Activated CD8-positive, alpha-beta T cell treated with anti-CD3 and anti-CD28 coated beads, Interleukin-2, amount 10 ng/mL, durations not matched to agents 7 days and 5 days (primary cell): Measurements from ENCODE around the gene NME7. TPM values are rescaled to one million over a fixed set of nuclear protein-coding genes. Genes with fewer than 3 reads are reported as not detected.

Experiments
- ATAC-seq: fragments of 150-1000 bp; cut with Tn5 transposase; one replicate; pipeline ENCODE4 v1.10.0; 2021; ENCODE audit warnings: moderate library complexity
- CTCF ChIA-PET: fragments of 350-600 bp; sonication (Branson Sonifier 250); formaldehyde crosslinking; loops from one replicate; lab custom pipeline; 2021; ENCODE audit warnings: antibody characterized with exemption; lab: Charles Lee
- POLR2A ChIA-PET: fragments of 350-600 bp; sonication (Branson Sonifier 250); formaldehyde crosslinking; loops from one replicate; lab custom pipeline; 2021; ENCODE audit warnings: antibody characterized with exemption; lab: Charles Lee
- DNase-seq: peaks from one replicate; pipeline ENCODE4 v3.0.0-alpha.2; 2020
- H3K27ac Mint-ChIP-seq: one replicate; pipeline ENCODE4 v1.8.0; 2021; ENCODE audit warnings: mild to moderate bottlenecking, mixed read lengths
- H3K27me3 Mint-ChIP-seq: one replicate; pipeline ENCODE4 v1.8.0; 2021; ENCODE audit warnings: low read depth, mixed read lengths
- H3K36me3 Mint-ChIP-seq: one replicate; pipeline ENCODE4 v1.8.0; 2021; ENCODE audit warnings: low read depth, mixed read lengths
- H3K4me1 Mint-ChIP-seq: one replicate; pipeline ENCODE4 v1.8.0; 2021; ENCODE audit warnings: low read depth, mixed read lengths
- H3K4me3 Mint-ChIP-seq: one replicate; pipeline ENCODE4 v1.8.0; 2021; ENCODE audit warnings: mild to moderate bottlenecking, mixed read lengths
- H3K9me3 Mint-ChIP-seq: one replicate; pipeline ENCODE4 v1.8.0; 2022; ENCODE audit warnings: mixed read lengths; ENCODE audit not compliant: insufficient read depth
- total RNA-seq, 2 experiments: library from RNA; stranded (reverse); gene quantifications; one replicate each; pipeline ENCODE4 v1.2.3, GENCODE V29; 2021

The NME7 gene
- total RNA-seq, 2 experiments from 2014 or later, result 20.9 to 23.2 TPM

GRCh38 chr1:169098380-169098779, 269.2 kb downstream of the NME7 start:
- ChIA-PET POLR2A (interaction anchor here (0.6 kb wide), 1 partner anchor 148 kb away, joined by 3 read pairs; no protein-coding TSS in a partner anchor), CTCF (interaction anchor here (0.7 kb wide), 1 partner anchor 580 kb away, joined by 4 read pairs; no protein-coding TSS in a partner anchor)
- Mint-ChIP-seq H3K27ac (no peak overlapping the region), H3K4me1 (no peaks in the 10 kb centered on the region), H3K27me3 (peaks cover 16% of the 10 kb centered on the region), H3K36me3 (no peaks in the 10 kb centered on the region), H3K4me3 (no peak overlapping the region), H3K9me3 (peaks cover 5% of the 10 kb centered on the region)
- ATAC-seq (no peak), DNase-seq (no peak)

GRCh38 chr1:169094897-169095569, 272.6 kb downstream of the NME7 start:
- ChIA-PET POLR2A (no interaction called here), CTCF (interaction anchor here (1.4 to 1.8 kb wide), 4 partner anchors 9 to 656 kb away, joined by 3 to 8 read pairs (median 4); partner anchors contain the start of gene ATP1B1)
- DNase-seq, result no peak
- Mint-ChIP-seq H3K4me3 (no peak overlapping the region), H3K4me1 (peaks cover 3% of the 10 kb centered on the region), H3K36me3 (no peaks in the 10 kb centered on the region), H3K27ac (no peak overlapping the region), H3K9me3 (peaks cover 5% of the 10 kb centered on the region), H3K27me3 (peaks cover 14% of the 10 kb centered on the region)
- ATAC-seq, result no peak

- no peak overlapping the region for H3K27ac Mint-ChIP-seq
- DNase-seq, result no peak
- CTCF ChIA-PET, result interaction anchor here (4.4 kb wide), 1 partner anchor 256 kb away, joined by 18 read pairs; no protein-coding TSS in a partner anchor
- no peak overlapping the region for H3K4me3 Mint-ChIP-seq
- H3K9me3 Mint-ChIP-seq, result peaks cover 5% of the 10 kb centered on the region
- peaks cover 3% of the 10 kb centered on the region for H3K4me1 Mint-ChIP-seq
- POLR2A ChIA-PET, result no interaction called here
- H3K27me3 Mint-ChIP-seq, result peaks cover 11% of the 10 kb centered on the region
- no peak for ATAC-seq
- H3K36me3 Mint-ChIP-seq, result no peaks in the 10 kb centered on the region
Measured at GRCh38 chr1:169092399-169092798, 275.2 kb downstream of the NME7 start.

GRCh38 chr1:169091480-169091941, 276.1 kb downstream of the NME7 start:
- H3K27me3 Mint-ChIP-seq, result peaks cover 11% of the 10 kb centered on the region
- no peak overlapping the region for H3K4me3 Mint-ChIP-seq
- peaks cover 3% of the 10 kb centered on the region for H3K4me1 Mint-ChIP-seq
- no peaks in the 10 kb centered on the region for H3K36me3 Mint-ChIP-seq
- ATAC-seq (no peak), DNase-seq (no peak)
- no peaks in the 10 kb centered on the region for H3K9me3 Mint-ChIP-seq
- no peak overlapping the region for H3K27ac Mint-ChIP-seq
- ChIA-PET CTCF (interaction anchor here (0.9 to 4.4 kb wide), 2 partner anchors 10 to 257 kb away, joined by 4 to 18 read pairs; no protein-coding TSS in a partner anchor), POLR2A (no interaction called here)

GRCh38 chr1:169090900-169091311, 276.7 kb downstream of the NME7 start:
- Mint-ChIP-seq H3K4me3 (no peak overlapping the region), H3K27ac (no peak overlapping the region), H3K9me3 (no peaks in the 10 kb centered on the region), H3K36me3 (no peaks in the 10 kb centered on the region), H3K4me1 (peaks cover 3% of the 10 kb centered on the region), H3K27me3 (peaks cover 11% of the 10 kb centered on the region)
- ChIA-PET POLR2A (no interaction called here), CTCF (interaction anchor here (0.7 to 4.4 kb wide), 4 partner anchors 11 to 257 kb away, joined by 3 to 18 read pairs (median 4); no protein-coding TSS in a partner anchor)
- no peak for ATAC-seq
- DNase-seq, result no peak

GRCh38 chr1:169090308-169090899, 277.2 kb downstream of the NME7 start:
- peak; percentile 39 for ATAC-seq
- ChIA-PET CTCF (interaction anchor here (0.7 to 4.4 kb wide), 4 partner anchors 11 to 258 kb away, joined by 3 to 18 read pairs (median 4); no protein-coding TSS in a partner anchor), POLR2A (no interaction called here)
- no peaks in the 10 kb centered on the region for H3K9me3 Mint-ChIP-seq
- H3K4me3 Mint-ChIP-seq, result no peak overlapping the region
- no peak for DNase-seq
- no peaks in the 10 kb centered on the region for H3K36me3 Mint-ChIP-seq
- no peak overlapping the region for H3K27ac Mint-ChIP-seq
- H3K4me1 Mint-ChIP-seq, result peaks cover 3% of the 10 kb centered on the region
- peaks cover 11% of the 10 kb centered on the region for H3K27me3 Mint-ChIP-seq

GRCh38 chr1:169089776-169090175, 277.8 kb downstream of the NME7 start:
- ChIA-PET POLR2A (no interaction called here), CTCF (interaction anchor here (1.0 to 4.4 kb wide), 2 partner anchors 20 to 258 kb away, joined by 3 to 18 read pairs; no protein-coding TSS in a partner anchor)
- Mint-ChIP-seq H3K4me3 (no peak overlapping the region), H3K9me3 (no peaks in the 10 kb centered on the region), H3K36me3 (no peaks in the 10 kb centered on the region), H3K27ac (no peak overlapping the region), H3K4me1 (peaks cover 3% of the 10 kb centered on the region), H3K27me3 (peaks cover 11% of the 10 kb centered on the region)
- DNase-seq (no peak), ATAC-seq (no peak)

- ChIA-PET POLR2A (no interaction called here), CTCF (interaction anchor here (1.0 to 1.4 kb wide), 4 partner anchors 16 to 745 kb away, joined by 3 to 4 read pairs (median 3); no protein-coding TSS in a partner anchor)
- Mint-ChIP-seq H3K27ac (no peak overlapping the region), H3K36me3 (no peaks in the 10 kb centered on the region), H3K27me3 (peaks cover 13% of the 10 kb centered on the region), H3K4me3 (no peak overlapping the region), H3K9me3 (no peaks in the 10 kb centered on the region), H3K4me1 (peaks cover 3% of the 10 kb centered on the region)
- ATAC-seq, result no peak
- DNase-seq, result no peak
Measured at GRCh38 chr1:169087876-169088275, 279.7 kb downstream of the NME7 start.

GRCh38 chr1:169086603-169087455, 280.8 kb downstream of the NME7 start:
- no peaks in the 10 kb centered on the region for H3K9me3 Mint-ChIP-seq
- H3K27ac Mint-ChIP-seq, result no peak overlapping the region
- DNase-seq (no peak), ATAC-seq (peak; percentile 53)
- H3K27me3 Mint-ChIP-seq, result peaks cover 13% of the 10 kb centered on the region
- H3K36me3 Mint-ChIP-seq, result no peaks in the 10 kb centered on the region
- POLR2A ChIA-PET, result no interaction called here
- CTCF ChIA-PET, result interaction anchor here (0.9 to 1.0 kb wide), 2 partner anchors 12 to 744 kb away, joined by 3 read pairs; no protein-coding TSS in a partner anchor
- peaks cover 3% of the 10 kb centered on the region for H3K4me1 Mint-ChIP-seq
- H3K4me3 Mint-ChIP-seq, result no peak overlapping the region

- DNase-seq (no peak), ATAC-seq (no peak)
- H3K27ac Mint-ChIP-seq, result no peak overlapping the region
- CTCF ChIA-PET, result no interaction called here
- H3K27me3 Mint-ChIP-seq, result peaks cover 10% of the 10 kb centered on the region
- H3K9me3 Mint-ChIP-seq, result no peaks in the 10 kb centered on the region
- H3K36me3 Mint-ChIP-seq, result no peaks in the 10 kb centered on the region
- POLR2A ChIA-PET, result no interaction called here
- no peak overlapping the region for H3K4me3 Mint-ChIP-seq
- peaks cover 3% of the 10 kb centered on the region for H3K4me1 Mint-ChIP-seq
Measured at GRCh38 chr1:169085911-169086310, 281.7 kb downstream of the NME7 start.
